K562 (cell line): ENCODE results near the gene KIFAP3. TPM values are rescaled to one million over a fixed set of nuclear protein-coding genes. Genes with fewer than 3 reads are reported as not detected.

Source experiments
- ADNP ChIP-seq: fragments of 200-800 bp; sonication (Bioruptor generic); IDR thresholded peaks from 2 replicates; pipeline ENCODE4 v1.6.1; 2016; ENCODE audit warnings: missing genetic modification characterization, missing compliant biosample characterization
- BRF1 ChIP-seq: IDR thresholded peaks from 3 replicates; pipeline ENCODE4 v1.6.1; 2011; ENCODE audit warnings: borderline replicate concordance, mild to moderate bottlenecking; ENCODE audit not compliant: insufficient read length; ENCODE audit errors: extremely low read depth
- CCNT2 ChIP-seq: IDR thresholded peaks from 2 replicates; pipeline ENCODE4 v1.6.1; 2011; ENCODE audit warnings: borderline replicate concordance, low read depth, mild to moderate bottlenecking, moderate library complexity, mixed read lengths, low read length; ENCODE audit not compliant: insufficient read length; ENCODE audit errors: extremely low read depth
- FOXP1 ChIP-seq: sonication (generic); formaldehyde crosslinking; IDR thresholded peaks from 2 replicates; pipeline ENCODE4 v1.8.0; 2022; ENCODE audit warnings: mild to moderate bottlenecking, missing genetic modification reagents
- MCM5 ChIP-seq: fragments of 450-650 bp; IDR thresholded peaks from 2 replicates; pipeline ENCODE4 v1.6.1; 2016; ENCODE audit warnings: low read depth
- POLR2G ChIP-seq: fragments of 200-400 bp; formaldehyde crosslinking; IDR thresholded peaks from 2 replicates; pipeline ENCODE4 v1.6.1; 2017; ENCODE audit warnings: low read depth, mild to moderate bottlenecking, antibody characterized with exemption, low read length, moderate library complexity
- RBBP5 ChIP-seq: fragments of 200-600 bp; sonication (generic); IDR thresholded peaks from 2 replicates; pipeline ENCODE4 v1.6.1; 2012; ENCODE audit warnings: borderline replicate concordance, mild to moderate bottlenecking, low read length, control low read depth, inconsistent platforms; ENCODE audit not compliant: insufficient read depth, poor library complexity, severe bottlenecking
- TGIF2 ChIP-seq: sonication (generic); formaldehyde crosslinking; IDR thresholded peaks from 2 replicates; pipeline ENCODE4 v1.8.1; 2022; ENCODE audit warnings: mild to moderate bottlenecking, missing genetic modification reagents, moderate library complexity
- polyA plus RNA-seq, 8 experiments: library from polyadenylated mRNA; depleted of rRNA in 4 of 8; stranded (reverse) in 5 of 8; unstranded in 3 of 8; fragments of >200 nt; fragmentation: Nextera tagmentation in 2 of 8; fragmentation: Illumina TruSeq in 1 of 8; extraction: Ambion mirVana in 2 of 8; extraction: Trizol in 1 of 8; gene quantifications; 2 replicates each; pipeline versions ENCODE4 v1.2.1 to v1.2.3, GENCODE V29; 2011 to 2014; ENCODE audit warnings: inconsistent platforms in 1 of 8, missing spikeins in 1 of 8
- total RNA-seq, 7 experiments: library from RNA; depleted of rRNA in 6 of 7; stranded (reverse); fragments of >200 nt in 6 of 7; fragmentation: Illumina TruSeq in 2 of 7; extraction: Trizol in 2 of 7; gene quantifications; 2 replicates each; pipeline versions ENCODE4 v1.2.1 to v1.2.3, GENCODE V29; 2011 to 2021; ENCODE audit warnings: low replicate concordance in 1 of 7
- TF ChIP-seq, protein P1 (sequence below): fragments of 250-450 bp; sonication (Bioruptor Pico); IDR thresholded peaks from 2 replicates; pipeline ENCODE4 v1.4.0; 2020; ENCODE audit warnings: borderline replicate concordance

The KIFAP3 gene
- total and polyA plus RNA-seq, 9 of the 15 experiments (the other 6 are each of a cell fraction or from before 2014, with no cell fraction given): 8.8 to 17.5 (median 11.8) TPM

DNA sequence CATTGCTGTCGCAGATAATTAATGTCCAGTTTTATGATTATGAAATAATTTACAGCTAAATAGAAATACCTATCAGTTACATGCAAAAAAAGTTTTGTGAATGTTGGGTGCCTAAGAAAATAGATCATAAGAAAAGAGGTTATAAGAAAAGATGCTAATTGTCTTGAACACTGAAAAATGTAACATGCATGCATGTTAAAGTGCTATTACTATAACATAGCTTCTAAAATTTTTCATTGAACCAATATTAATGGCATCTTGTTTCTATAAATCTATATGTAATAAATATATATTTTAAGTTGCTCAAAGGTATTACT lies 145.3 kb downstream of the KIFAP3 start (continued):
- TF ChIP-seq POLR2G (no peak), ADNP (tag) (no peak), MCM5 (no peak), BRF1 (no peak), CCNT2 (no peak), FOXP1 (no peak), TGIF2 (CRISPR knock-in tag) (no peak), RBBP5 (no peak)
- TF ChIP-seq, protein P1, sequence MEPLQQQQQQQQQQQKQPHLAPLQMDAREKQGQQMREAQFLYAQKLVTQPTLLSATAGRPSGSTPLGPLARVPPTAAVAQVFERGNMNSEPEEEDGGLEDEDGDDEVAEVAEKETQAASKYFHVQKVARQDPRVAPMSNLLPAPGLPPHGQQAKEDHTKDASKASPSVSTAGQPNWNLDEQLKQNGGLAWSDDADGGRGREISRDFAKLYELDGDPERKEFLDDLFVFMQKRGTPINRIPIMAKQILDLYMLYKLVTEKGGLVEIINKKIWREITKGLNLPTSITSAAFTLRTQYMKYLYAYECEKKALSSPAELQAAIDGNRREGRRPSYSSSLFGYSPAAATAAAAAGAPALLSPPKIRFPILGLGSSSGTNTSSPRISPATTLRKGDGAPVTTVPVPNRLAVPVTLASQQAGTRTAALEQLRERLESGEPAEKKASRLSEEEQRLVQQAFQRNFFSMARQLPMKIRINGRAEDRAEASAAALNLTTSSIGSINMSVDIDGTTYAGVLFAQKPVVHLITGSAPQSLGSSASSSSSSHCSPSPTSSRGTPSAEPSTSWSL: no peak
